HS-27A (cell line): Measurements from ENCODE around the gene RCBTB2.

Experiments
- DNase-seq: peaks from one replicate; pipeline ENCODE4 v3.0.0-alpha.2; 2012; ENCODE audit warnings: low read depth, missing footprints

RCBTB2 gene

DNA sequence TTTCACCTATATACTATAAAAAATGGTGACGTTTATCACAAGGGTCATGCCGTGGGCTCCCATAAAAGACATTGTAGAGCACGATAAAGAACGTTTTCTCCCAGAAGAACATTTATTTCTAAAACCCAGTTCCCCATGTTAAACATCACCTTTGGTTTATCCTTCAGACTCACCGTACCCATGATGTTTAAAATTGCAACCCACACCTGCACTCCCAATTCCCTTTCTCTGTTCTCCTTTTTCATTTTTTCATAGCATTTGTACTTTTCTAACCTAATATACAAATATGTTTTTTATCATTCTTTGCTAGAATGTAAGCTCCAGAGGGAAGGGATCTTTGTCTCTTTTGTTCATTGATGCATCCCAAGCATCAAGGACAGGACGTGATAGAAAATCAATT is 2.0 kb downstream of the RCBTB2 start:
- DNase-seq: no peak

DNA sequence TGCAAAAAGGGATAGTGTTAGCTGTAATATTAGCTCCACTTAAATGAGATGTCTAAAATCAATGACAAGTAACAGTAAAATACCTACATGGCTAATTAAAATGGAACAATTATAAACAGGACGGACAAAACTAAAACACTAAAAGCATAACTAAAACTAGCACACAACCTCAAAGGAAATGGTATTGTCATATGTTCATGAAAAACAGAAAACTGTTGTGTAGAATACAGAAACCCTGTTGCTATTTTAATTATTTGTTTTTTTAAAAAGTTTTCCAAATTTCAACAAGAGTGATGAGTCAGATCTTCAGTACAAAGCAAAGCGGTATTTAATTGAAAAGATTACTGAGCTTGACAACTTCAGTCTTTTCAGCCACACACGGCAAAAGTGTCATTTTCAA is 4.2 kb downstream of the RCBTB2 start:
- no peak for DNase-seq

DNA sequence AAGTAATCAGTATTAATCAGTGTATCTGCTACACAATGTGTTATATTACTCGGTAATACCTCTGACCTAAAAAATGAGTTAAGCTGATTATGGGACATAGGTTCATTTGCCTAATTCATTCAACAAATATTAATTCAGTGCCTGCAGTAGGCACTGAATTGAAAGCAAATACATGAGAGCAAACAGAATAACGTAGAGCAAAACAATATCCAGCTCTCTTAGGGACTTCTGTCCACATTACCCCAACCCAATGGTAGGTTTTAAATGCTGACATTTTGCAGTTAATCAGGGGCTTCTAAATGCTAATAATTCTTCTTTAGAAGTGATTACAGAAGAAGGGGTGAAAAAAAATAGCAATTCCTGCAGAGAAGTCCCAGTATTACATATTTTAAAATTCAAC is 4.9 kb downstream of the RCBTB2 start:
- no peak for DNase-seq

DNA sequence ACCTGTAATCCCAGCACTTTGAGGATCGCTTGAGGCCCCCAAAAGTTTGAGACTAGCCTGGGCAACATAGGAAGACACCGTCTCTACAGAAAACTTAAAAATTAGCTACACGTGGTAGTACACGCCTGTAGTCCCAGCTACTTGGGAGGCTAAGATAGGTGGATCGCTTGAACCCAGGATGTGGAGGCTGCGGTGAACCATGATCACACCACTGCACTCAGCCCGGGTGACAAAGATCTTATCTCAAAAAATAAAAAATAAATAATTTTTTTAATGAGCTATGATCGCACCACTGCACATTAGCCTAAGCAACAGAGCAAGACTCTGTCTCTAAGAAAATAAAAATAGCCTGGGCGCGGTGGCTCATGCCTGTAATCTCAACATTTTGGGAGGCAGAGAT is 6.6 kb downstream of the RCBTB2 start:
- no peak for DNase-seq

DNA sequence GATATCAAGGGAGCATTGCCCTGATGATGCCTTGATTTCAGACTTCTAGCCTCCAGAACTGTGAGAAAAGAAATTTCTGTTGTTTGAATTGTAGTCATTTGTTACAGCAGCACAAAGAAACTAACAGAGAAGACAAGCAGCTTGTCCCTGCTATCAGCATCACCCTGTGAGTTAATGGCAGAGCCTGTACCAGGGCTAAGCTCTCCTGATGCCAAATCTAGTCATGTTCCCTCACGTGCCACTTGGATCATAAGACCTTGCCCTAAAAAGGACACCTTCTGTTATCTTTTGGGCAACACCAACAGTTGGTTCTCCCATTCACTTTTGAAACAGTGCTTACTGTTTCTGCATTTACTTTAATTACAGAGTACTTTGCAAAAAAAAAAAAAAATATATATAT is 14.8 kb downstream of the RCBTB2 start:
- no peak for DNase-seq

DNA sequence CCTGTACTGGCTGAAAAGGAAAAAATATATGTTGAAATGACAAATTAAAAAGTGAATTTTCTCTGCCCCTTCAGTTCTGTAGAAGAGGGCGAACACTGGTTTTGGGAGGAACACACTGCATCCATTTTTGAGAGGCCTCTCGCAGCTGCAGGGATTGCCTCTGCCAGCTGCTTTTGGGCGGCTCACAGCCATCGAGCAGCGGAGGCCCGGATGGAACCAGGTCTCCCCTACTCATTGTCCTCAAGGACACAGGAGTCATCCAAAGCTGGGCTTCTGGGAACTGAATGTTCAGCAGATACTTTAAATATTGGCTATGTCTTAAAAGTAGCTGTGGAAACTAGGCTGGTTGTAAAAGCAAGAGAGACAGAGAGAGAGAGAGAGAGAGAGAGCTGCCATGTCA is 17.1 kb downstream of the RCBTB2 start:
- DNase-seq: no peak

DNA sequence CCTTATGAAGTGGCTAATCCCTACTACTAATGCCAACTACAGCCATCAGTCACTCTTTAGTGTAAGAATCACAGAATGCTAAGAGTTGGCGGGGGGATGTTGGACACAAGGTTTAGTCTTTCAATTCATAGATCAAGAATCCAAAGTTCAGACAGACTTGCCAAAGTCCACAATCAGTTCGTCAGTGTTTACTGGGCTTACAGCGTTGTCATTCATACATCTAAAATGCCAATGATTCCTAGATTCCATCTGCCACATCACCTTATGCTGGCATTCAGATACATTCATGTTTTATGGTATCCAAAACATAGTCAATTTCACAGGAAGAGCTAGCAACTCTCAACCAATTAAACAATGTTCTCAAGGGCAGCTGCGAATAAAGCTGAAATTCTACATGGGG is 18.1 kb downstream of the RCBTB2 start:
- DNase-seq: no peak

DNA sequence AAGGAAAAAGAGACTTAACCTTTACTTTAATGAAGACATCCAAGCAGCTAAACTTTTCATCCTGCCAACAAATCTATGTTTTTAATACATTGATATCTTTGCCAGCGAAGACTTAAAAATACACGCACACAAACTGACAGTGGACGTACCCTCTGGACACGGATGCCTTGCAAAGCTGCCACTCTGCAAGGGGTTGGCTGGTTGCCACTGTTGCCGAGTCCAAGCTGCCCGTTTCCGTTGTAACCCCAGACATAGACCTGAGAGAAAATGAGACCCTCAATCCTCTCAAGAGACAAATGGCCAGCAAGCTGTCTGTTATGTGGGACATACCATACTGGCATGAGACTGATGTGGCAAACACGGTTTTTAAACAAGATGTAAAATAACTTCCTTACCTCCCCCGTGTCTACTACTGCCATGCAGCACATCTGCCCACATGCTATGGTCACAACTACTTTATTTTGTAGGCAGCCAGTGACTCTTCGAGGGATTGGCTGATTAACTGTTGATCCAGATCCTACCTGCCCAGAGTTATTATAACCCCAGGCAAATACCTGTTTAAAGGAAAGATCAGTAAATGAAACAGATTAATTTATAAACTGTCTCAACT is 21.2 kb downstream of the RCBTB2 start:
- DNase-seq: no peak

DNA sequence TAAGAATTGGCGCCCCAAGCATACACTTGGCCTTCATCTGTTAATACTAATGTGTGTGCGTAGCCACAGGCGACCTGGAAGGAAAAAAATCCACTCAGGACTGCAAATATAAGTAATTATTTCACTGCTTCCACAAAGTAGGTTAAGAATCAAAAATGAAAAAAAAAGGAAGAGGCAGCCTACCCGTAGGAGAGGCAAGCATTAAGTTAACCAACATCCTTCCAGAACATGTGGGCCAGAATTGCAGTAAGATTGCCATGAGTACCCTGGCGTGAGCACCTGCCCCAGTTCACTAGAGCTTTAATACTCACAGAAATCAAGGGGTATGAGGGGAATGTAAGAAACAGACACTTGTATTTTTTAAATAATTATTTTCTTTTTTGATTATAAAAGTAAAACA is 22.2 kb downstream of the RCBTB2 start:
- no peak for DNase-seq

DNA sequence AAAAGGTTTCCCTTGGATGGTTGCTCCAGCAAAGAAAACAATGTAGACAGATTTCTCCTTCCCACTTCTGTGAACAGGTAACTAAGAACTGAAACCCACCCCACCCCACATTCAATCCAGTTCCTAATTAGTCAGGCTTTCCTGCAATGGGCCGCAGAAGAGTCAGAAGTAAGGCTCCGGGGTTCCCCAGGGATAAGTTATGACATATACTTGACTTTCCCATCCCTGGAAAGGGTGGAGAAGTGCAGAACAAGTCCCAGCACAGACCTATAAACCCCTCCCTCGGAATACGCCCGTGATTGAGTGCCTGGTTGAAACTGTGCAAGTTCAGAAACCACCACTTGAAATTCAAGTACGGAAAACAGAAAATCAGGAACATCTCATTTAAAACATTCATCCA is 24.9 kb downstream of the RCBTB2 start:
- no peak for DNase-seq

DNA sequence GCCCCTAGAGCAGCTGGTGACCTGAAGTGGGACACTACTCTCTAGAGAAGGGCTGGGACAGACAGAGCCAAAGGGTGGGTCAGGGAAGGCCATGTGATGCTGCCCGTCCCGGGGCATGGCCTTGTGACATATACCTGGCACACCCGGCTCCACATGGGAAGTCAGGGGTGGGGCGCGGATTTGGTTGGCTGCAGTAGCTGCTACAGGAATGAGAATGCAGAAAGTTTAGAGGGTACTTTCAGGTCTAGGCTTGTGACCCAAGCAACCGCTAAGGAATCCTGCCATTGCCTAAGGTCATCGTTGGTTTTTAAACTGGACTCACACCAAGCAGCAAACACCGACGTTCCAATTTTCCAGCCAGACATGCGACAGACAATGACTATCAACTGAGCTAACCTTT is 25.9 kb downstream of the RCBTB2 start:
- no peak for DNase-seq

DNA sequence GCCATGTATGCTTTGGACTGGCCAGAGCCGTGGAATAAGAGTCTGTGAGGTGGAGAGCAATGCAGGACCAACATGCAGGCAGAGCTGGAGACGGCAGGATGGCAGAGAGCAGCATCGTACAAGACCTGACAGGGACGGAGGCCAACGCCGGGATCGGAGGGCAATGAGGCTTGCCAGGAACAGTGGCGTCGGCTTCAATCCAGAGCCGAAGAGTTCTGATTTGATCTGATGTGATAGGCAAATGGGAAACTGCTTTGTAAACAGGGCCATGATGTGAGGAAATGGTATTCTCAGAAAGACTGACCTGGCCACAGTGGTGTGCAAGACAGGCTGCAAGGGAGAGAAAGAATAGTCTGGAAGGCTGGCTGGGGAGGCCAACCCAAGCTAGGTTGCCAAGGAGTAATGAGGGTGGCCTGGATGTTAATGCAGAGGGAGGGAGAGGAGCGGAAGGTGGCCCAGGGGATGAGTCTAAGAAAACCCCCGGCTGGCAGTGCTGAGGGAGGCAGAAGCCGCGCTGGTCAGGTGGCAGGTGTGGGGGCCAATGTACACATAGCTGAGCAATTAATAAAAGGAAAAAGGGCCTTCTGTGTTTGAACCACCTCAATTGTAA is 26.7 kb downstream of the RCBTB2 start:
- DNase-seq: no peak

DNA sequence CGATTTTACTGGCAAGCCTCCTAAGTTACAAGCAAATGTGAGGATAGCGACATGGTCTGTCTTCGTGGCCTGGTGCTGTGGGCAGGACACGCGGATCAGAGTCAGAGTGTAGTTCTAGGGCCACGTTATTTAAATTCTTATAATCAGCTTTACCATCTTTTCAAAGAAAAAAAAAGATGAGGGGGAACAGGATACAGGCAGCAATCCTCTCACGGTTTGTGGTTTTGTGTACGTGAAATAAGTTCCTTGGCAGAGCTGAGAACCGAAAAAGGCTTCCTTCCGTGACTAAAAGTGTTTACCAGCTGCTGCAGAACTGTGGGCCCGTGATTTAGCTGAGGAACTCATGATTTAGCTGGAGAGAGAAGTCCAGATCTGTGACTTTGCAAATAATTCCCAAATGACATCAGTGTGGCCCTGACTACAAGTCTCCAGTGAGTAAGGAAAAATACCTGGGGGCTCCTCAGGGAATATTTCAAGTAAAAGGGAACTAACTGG is 27.2 kb downstream of the RCBTB2 start:
- no peak for DNase-seq

DNA sequence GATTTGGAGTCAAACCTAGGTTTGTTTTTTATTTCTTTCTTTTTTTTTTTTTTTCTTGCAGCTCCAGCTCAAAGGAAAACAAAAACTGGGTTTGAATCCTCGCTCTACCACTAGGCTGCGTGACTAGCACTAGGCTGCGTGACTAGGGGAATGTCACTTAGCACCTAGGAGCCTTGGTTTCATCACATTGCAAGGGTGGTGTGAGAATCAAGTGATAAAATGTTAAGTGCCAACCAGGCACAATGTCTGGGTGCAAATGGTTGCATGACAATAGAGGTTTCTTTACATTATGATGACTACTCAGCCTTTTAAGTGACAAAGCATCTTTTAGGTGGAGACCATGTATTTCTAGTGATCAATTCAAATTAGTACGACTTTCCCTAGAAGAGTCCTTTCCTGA is 27.9 kb downstream of the RCBTB2 start:
- no peak for DNase-seq

DNA sequence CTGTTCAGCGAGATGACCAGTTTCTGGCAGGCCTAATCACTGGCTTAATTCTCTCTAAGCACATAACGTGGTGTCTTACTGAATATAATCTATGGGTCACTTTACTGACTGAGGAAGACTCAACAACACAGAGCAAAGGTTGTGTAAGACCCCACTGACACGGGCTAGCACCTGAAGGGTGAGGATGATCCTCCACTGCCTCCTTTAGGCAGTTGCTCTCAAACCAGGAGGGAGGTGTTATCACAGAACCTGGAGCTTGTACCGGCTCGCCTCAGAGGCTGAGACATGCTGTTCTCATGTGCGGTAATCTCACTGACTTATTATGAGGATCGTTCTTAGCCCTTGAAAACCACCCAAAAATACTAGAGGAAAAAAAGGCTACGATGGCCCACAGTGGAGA is 28.3 kb downstream of the RCBTB2 start:
- DNase-seq: no peak

DNA sequence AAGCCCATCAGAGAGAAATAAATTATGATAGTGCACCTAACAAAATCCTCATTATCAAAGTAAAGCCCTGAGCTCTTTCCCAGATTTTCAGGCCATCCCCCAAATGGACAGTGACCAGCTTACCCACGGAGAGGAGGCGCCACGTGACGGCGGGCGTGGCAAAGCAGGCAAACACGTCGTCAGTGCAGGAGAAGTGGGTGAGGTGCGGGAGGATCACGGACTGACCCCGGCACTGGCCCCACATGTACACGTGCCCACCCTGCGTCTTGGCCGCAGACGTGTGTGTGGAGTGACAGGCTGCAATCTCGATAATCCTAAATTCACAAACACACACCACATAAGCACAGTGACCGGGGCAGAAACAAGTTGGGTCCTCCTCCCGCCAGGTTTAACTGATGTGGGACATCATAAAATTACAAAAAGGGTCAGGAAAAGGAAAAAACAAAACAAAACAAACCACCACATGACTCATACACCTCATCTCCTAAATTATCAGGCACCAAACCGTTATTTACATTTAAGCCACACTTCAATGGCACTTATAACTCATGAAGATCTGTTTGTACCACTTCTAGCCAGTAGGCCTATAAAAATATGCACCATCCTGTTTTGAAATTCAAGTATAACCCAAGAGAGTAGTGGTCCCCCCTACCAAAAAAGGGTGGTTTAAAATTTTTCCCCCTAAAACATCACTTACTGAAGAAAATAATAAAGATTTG is 30.1 kb downstream of the RCBTB2 start:
- no peak for DNase-seq

DNA sequence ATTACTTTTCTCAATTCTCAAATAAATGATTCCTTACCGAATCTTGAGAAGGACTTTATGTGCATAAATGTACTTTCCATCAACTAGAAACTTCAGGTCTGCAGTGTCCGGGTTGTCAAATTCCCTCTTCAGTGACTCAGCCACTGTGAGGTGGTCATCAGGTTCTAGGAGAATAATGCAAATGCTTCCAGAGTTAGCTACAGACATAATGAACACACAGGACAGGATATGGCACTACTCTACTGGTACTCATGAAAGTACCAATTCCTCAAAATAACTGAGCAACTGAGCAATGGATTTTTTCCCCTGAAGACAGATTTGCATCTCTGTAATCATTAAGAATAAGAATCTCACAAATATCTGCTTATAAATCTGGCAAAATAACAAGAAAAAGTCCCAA is 31.2 kb downstream of the RCBTB2 start:
- no peak for DNase-seq

DNA sequence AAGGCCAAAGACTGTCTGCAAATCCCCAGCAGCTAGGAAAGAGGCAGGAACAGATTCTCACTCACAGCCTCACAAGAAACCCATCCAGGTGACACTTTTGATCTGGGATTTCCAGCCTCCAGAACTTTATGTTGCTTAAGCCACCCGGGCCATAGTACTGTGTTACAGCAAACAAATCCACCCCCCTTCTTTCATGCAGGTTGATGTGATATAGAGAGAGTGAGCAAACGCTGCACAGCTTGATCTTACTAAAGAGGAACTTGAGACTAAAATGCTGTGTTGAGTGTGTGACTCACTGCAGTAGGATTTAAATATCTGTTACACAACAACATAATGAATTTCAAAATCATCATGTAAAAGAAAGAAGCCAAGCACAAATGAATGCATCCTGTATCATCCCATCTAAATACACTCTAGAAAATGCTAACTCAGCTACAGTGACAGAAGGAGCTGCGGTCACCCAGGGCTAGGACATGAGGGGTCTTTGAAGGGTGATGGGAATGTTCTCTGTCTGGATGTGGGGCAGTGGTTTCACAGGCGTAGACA is 32.2 kb downstream of the RCBTB2 start:
- no peak for DNase-seq

DNA sequence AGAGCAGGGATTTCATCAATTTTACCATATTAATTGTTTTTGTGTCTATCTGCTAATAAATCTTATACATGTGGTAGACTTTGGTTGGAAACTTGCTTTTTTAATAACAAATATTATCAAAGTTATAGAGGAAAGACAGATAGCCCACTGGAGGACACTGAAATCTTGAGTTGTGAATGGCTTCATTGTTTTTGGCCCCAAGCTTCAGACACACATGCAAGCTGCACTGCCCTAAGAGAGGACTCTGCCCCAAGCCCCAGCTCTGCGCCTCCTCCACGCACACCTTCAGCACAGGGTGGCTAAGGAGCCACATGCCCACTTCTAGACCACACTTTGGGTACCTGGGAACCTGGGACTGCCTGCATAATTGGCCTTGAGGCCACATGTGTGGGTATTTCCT is 35.2 kb downstream of the RCBTB2 start:
- no peak for DNase-seq

DNA sequence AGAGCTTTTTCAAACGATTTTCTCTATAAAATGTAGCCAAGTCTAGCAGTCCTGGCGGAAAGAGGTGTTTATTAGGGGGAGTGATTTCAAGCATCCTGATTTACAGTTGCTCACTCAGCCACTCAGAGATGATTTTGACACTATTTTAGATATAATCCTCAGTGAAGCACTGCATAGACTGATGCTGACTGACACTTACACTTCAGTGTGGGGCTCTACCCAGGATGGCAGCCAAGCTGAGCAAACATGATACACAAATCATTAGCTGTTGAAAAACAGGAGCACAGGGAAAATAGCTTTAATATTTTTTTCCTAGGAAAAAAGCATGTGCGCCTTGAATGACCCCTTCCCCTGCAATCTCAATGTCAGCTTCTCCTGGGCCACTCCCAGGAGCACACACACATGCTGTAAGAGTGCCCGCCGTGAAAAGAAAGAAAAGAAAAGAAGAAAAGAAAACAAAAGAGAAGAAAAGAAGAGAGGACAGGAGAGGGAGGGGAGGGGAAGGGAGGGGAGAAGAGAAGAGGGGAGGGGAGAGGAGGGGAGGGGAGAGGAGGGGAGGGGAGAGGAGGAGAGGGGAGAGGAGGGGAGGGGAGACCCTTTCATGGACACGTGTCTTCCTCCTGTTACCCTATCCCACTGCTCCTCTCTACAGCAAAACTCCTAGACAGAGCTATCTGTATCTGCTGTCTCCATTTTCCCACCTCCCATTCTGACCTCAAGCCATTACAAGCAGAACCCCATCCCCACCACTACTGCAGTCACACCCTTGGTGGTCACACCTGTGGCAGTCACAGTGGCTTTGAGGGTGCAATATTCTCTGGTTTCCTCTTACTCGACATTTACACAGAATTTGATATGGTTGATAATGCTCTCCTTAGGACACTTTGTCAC is 36.4 kb downstream of the RCBTB2 start:
- DNase-seq: no peak

DNA sequence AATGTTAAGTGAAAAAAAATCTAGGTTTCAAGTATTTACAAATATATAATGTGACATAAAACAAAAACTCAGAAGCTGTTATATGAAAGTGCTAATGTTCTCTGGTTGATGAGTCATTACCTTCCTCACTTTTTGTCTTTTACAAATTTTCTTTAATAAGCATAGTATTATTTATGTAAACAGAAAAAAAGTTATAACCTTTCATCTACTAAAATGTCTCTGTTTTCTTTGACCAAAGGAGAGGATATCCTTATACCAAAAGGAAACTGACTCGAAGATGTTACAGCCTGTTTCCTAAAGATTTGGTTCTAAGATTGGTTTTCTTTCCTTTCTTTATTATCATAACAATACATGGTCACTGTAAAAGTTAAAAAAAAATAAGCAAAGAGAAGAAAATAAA is 38.0 kb downstream of the RCBTB2 start:
- no peak for DNase-seq

DNA sequence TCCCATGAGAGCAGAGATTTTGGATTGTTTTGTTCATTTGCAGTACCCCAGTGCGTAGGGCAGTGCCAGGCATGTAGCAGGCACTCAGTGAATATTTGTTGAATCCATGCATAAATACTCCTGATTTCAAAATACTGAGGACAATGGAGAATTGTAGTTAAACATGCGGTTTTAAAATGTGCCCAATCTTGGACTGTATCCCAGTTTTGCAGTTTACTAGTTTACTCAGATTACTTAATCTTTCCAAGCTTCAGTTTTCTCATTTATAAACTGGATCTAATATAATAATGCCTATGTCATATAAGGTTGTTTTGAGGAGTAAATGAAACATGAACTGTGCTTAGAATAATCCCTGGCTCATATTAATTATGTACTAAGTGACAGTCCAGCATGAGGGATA is 39.0 kb downstream of the RCBTB2 start:
- no peak for DNase-seq
